ENCODE results near the gene NUDT8. TPM values are rescaled to one million over a fixed set of nuclear protein-coding genes. Genes with fewer than 3 reads are reported as not detected.
"Not testable (repeated sequence)": the region's sequence is repeated elsewhere in the genome, so short reads cannot be mapped to it uniquely, and the experiment has no call there.

Gene NUDT8
- total RNA-seq, 1 donor from 2014 or later: 6.8 TPM

- no peak for DNase-seq (ENCODE audit: low spot score)
- Mint-ChIP-seq H3K27me3 (ENCODE audit: unreplicated experiment) (peaks cover 5% of the 10 kb centered on the region), H3K4me1 (ENCODE audit: unreplicated experiment) (no peaks in the 10 kb centered on the region), H3K9me3 (ENCODE audit: unreplicated experiment) (no peaks in the 10 kb centered on the region), H3K4me3 (ENCODE audit: unreplicated experiment) (no peak overlapping the region), H3K36me3 (ENCODE audit: low read depth, unreplicated experiment) (no peaks in the 10 kb centered on the region), H3K27ac (ENCODE audit: unreplicated experiment) (no peak overlapping the region)
- no peak for TF ChIP-seq CTCF (IDR thresholded peaks at IDR 0.05; ENCODE audit: unreplicated experiment)
These were observed 34.5 kb upstream of the NUDT8 start for GRCh38 chr11:67664213-67664585.

- DNase-seq (ENCODE audit: low spot score): no peak
- no peaks in the 10 kb centered on the region for H3K36me3 Mint-ChIP-seq (ENCODE audit: low read depth, unreplicated experiment)
- H3K4me1 Mint-ChIP-seq (ENCODE audit: unreplicated experiment): no peaks in the 10 kb centered on the region
- H3K27ac Mint-ChIP-seq (ENCODE audit: unreplicated experiment): no peak overlapping the region
- TF ChIP-seq CTCF (IDR thresholded peaks at IDR 0.05; ENCODE audit: unreplicated experiment): no peak
- peaks cover 5% of the 10 kb centered on the region for H3K27me3 Mint-ChIP-seq (ENCODE audit: unreplicated experiment)
- H3K9me3 Mint-ChIP-seq (ENCODE audit: unreplicated experiment): no peaks in the 10 kb centered on the region
- no peak overlapping the region for H3K4me3 Mint-ChIP-seq (ENCODE audit: unreplicated experiment)
These were observed 33.9 kb upstream of the NUDT8 start for GRCh38 chr11:67663532-67664212.

GRCh38 chr11:67662835-67663531 is 33.2 kb upstream of the NUDT8 start:
- no peaks in the 10 kb centered on the region for H3K36me3 Mint-ChIP-seq (ENCODE audit: low read depth, unreplicated experiment)
- H3K27me3 Mint-ChIP-seq (ENCODE audit: unreplicated experiment): peaks cover 5% of the 10 kb centered on the region
- TF ChIP-seq CTCF (IDR thresholded peaks at IDR 0.05; ENCODE audit: unreplicated experiment): no peak
- H3K4me1 Mint-ChIP-seq (ENCODE audit: unreplicated experiment): no peaks in the 10 kb centered on the region
- H3K9me3 Mint-ChIP-seq (ENCODE audit: unreplicated experiment): no peaks in the 10 kb centered on the region
- H3K27ac Mint-ChIP-seq (ENCODE audit: unreplicated experiment): no peak overlapping the region
- H3K4me3 Mint-ChIP-seq (ENCODE audit: unreplicated experiment): no peak overlapping the region
- DNase-seq (ENCODE audit: low spot score): no peak

- Mint-ChIP-seq H3K4me1 (ENCODE audit: unreplicated experiment) (no peaks in the 10 kb centered on the region), H3K36me3 (ENCODE audit: low read depth, unreplicated experiment) (no peaks in the 10 kb centered on the region), H3K27ac (ENCODE audit: unreplicated experiment) (no peak overlapping the region), H3K9me3 (ENCODE audit: unreplicated experiment) (no peaks in the 10 kb centered on the region), H3K4me3 (ENCODE audit: unreplicated experiment) (peak overlapping the region; percentile 10), H3K27me3 (ENCODE audit: unreplicated experiment) (peaks cover 5% of the 10 kb centered on the region)
- TF ChIP-seq CTCF (IDR thresholded peaks at IDR 0.05; ENCODE audit: unreplicated experiment): no peak
- DNase-seq (ENCODE audit: low spot score): no peak
These were observed 32.6 kb upstream of the NUDT8 start for GRCh38 chr11:67662142-67662834.

GRCh38 chr11:67660752-67661151 is 31.0 kb upstream of the NUDT8 start:
- H3K27ac Mint-ChIP-seq (ENCODE audit: unreplicated experiment); H3K4me1 Mint-ChIP-seq (ENCODE audit: unreplicated experiment); H3K4me3 Mint-ChIP-seq (ENCODE audit: unreplicated experiment); H3K27me3 Mint-ChIP-seq (ENCODE audit: unreplicated experiment); H3K36me3 Mint-ChIP-seq (ENCODE audit: low read depth, unreplicated experiment); H3K9me3 Mint-ChIP-seq (ENCODE audit: unreplicated experiment); DNase-seq (ENCODE audit: low spot score): not testable (repeated sequence)
